Transverse colon (tissue), 4 donors: Measurements from ENCODE around the gene TMEM106A. TPM values are rescaled to one million over a fixed set of nuclear protein-coding genes. Genes with fewer than 3 reads are reported as not detected.

Experiments
- DNase-seq: peaks from one replicate; pipeline ENCODE4 v3.0.0-alpha.2; 2019
- H3K27ac ChIP-seq, 4 donors: fragments of 200-600 bp; sonication (generic); 2 replicates each; pipeline ENCODE4 v1.5.1; 2016 to 2018; ENCODE audit warnings: inconsistent platforms in 4 of 4
- H3K27me3 ChIP-seq: fragments of 200-600 bp; sonication (generic); 2 replicates; pipeline ENCODE4 v1.5.1; 2017; ENCODE audit warnings: inconsistent platforms
- H3K36me3 ChIP-seq, 4 donors: fragments of 200-600 bp; sonication (generic); 2 replicates each; pipeline ENCODE4 v1.5.1; 2017 to 2019; ENCODE audit warnings: inconsistent platforms in 4 of 4
- H3K4me1 ChIP-seq, 4 donors: fragments of 200-600 bp; sonication (generic); 2 replicates each; pipeline ENCODE4 v1.5.1; 2017 to 2020; ENCODE audit warnings: inconsistent platforms in 4 of 4
- H3K4me3 ChIP-seq, 4 donors: fragments of 200-600 bp; sonication (generic); 1 replicate in 1 of 4; 2 replicates in 3 of 4; pipeline versions ENCODE4 v1.5.1 to v1.6.1; 2017 to 2019; ENCODE audit warnings: inconsistent platforms in 4 of 4
- H3K9me3 ChIP-seq, 2 donors: fragments of 200-600 bp; sonication (generic); 2 replicates each; pipeline ENCODE4 v1.5.1; 2017 to 2019; ENCODE audit warnings: inconsistent platforms in 2 of 2
- EP300 ChIP-seq: sonication (generic); formaldehyde crosslinking; IDR thresholded peaks from one replicate; pipeline ENCODE4 v1.6.1; 2017; ENCODE audit warnings: antibody characterized with exemption, low read depth
- POLR2A ChIP-seq: fragments of 450-650 bp; IDR thresholded peaks from one replicate; pipeline ENCODE4 v1.6.1; 2016; ENCODE audit warnings: antibody characterized with exemption, mild to moderate bottlenecking, moderate library complexity
- POLR2AphosphoS5 ChIP-seq, 3 donors: sonication (generic); formaldehyde crosslinking; IDR thresholded peaks; one replicate each; pipeline ENCODE4 v1.6.1; 2016; ENCODE audit warnings: antibody characterized with exemption in 3 of 3
- WGBS, 2 donors: methylation state at CpG; one replicate each; pipeline ENCODE4 v1.1.5; 2018; ENCODE audit warnings: low coverage in 1 of 2; 5-methylcytosine and 5-hydroxymethylcytosine counted together
- in situ Hi-C, 4 donors: fragments of 200-750 bp; cut with MboI; loops; one replicate each; pipeline versions ENCODE4 v1.15.0 to v1.15.1; 2017; ENCODE audit warnings: low sequenced_read_pairs in 3 of 4, low pct_ligation_motif_present in 1 of 4, low pct_unique_long_range_greater_than_20kb in 1 of 4
- intact Hi-C: fragments of 100-400 bp; cut with DNase I; formaldehyde crosslinking; loops from one replicate; pipeline ENCODE4 v1.15.1; 2023; ENCODE audit warnings: low total_unique reads
- total RNA-seq, 4 donors: library from RNA; depleted of rRNA; stranded (reverse); fragments of >200 nt; gene quantifications; one replicate each; pipeline ENCODE4 v1.1.0, GENCODE V29; 2016
- TF ChIP-seq, protein P1 (sequence below), 5 experiments: fragments of 200-600 bp in 3 of 5; fragments of 450-650 bp in 2 of 5; sonication (generic) in 3 of 5; IDR thresholded peaks; 1 replicate in 2 of 5; 2 replicates in 3 of 5; pipeline ENCODE4 v1.5.1; 2016 to 2017; ENCODE audit warnings: antibody characterized with exemption in 5 of 5, inconsistent platforms in 3 of 5, mild to moderate bottlenecking in 2 of 5, moderate library complexity in 1 of 5

The TMEM106A gene
- total RNA-seq, 4 donors from 2014 or later, result 4.1 to 24.3 (median 7.9) TPM

DNA sequence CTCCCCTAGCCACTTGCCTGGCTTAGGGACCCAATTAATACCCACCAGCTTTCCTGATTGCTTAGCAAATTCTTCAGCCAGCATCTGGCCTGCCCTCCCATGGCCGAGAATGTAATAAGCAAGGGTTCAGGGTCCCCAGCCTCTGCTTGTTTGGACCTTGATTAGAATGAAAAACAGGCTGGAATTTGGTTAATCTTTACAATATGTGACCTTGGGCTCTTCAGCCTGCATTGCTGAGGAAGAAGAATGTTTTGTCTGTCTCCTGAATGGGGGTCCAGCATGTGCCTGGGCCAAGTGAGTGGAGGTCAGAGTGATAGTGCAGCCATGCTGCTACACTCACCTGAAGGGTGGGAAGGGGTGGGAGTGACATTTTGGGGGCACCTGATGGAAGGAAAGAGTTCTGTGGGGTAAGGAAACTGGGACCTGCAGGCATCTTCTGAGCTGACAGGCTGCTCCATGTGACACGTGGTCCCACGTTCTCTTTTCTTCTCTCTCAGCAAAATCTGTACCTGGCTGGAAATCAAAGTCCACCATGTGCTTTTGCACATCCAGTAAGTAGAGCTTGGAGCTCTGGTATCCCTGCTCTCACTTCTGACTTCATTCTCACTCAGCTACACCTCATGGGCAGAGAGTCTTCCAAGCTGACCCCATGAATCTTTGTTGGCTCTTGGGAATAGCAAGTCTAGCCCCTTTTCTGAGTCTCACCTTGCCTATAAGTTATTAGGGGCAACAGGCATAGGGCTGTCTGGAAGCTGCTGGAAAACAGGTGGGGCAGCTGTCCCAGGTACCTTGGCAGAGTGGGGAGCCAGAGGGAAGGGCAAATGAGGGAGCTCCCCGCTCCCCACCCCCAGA, 5.3 kb downstream of the TMEM106A start:
- Histone ChIP-seq H3K9me3 (no peaks in the 10 kb centered on the region), H3K27ac (no peak overlapping the region), H3K4me3 (no peak overlapping the region), H3K36me3 (no peaks in the 10 kb centered on the region), H3K27me3 (no peaks in the 10 kb centered on the region), H3K4me1 (peaks cover 9 to 18% (median 14%) of the 10 kb centered on the region in 4 donors)
- no peak for DNase-seq
- WGBS, 2 donors, result 90 to 100% methylated on average over 1 to 4 of the region's 4 CpGs
- TF ChIP-seq EP300, result no peak
- TF ChIP-seq POLR2AphosphoS5 (IDR thresholded peaks at IDR 0.05), result no peak
- TF ChIP-seq, protein P1, sequence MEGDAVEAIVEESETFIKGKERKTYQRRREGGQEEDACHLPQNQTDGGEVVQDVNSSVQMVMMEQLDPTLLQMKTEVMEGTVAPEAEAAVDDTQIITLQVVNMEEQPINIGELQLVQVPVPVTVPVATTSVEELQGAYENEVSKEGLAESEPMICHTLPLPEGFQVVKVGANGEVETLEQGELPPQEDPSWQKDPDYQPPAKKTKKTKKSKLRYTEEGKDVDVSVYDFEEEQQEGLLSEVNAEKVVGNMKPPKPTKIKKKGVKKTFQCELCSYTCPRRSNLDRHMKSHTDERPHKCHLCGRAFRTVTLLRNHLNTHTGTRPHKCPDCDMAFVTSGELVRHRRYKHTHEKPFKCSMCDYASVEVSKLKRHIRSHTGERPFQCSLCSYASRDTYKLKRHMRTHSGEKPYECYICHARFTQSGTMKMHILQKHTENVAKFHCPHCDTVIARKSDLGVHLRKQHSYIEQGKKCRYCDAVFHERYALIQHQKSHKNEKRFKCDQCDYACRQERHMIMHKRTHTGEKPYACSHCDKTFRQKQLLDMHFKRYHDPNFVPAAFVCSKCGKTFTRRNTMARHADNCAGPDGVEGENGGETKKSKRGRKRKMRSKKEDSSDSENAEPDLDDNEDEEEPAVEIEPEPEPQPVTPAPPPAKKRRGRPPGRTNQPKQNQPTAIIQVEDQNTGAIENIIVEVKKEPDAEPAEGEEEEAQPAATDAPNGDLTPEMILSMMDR (IDR thresholded peaks at IDR 0.05), result no peak
- no peak for TF ChIP-seq POLR2A
- in situ Hi-C loops, result loop anchor here in 1 of 4 donors (25.0 kb wide), 2 partner anchors 95 to 270 kb away; partner anchors contain the start of gene DHX8
- intact Hi-C loops, result no loop called here

DNA sequence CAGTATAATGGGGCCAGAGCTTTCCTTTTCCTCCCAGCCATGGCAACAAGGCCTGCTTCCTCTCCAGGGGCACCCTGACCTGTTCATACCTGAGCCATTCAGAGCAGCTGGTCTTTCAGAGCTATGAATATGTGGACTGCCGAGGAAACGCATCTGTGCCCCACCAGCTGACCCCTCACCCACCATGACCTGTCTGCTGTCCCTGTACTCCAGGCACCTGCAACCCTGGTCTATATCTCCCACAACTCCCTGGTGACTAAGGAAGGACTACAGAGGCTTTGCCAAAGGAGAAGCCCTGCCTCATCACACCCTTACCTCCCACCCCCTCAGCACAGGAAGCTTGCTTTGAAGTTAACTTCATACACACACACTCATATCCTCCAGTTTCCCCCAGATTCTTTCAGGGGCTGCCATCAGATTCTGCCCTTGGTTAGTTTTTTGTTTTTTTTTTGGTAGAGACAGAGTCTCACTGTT, 6.0 kb downstream of the TMEM106A start:
- in situ Hi-C loops (loop anchor here in 1 of 4 donors (25.0 kb wide), 2 partner anchors 95 to 270 kb away; partner anchors contain the start of gene DHX8), intact Hi-C loops (no loop called here)
- Histone ChIP-seq H3K27ac (no peak overlapping the region), H3K4me3 (no peak overlapping the region), H3K27me3 (no peaks in the 10 kb centered on the region), H3K4me1 (peaks cover 4 to 12% (median 8%) of the 10 kb centered on the region in 4 donors), H3K36me3 (no peaks in the 10 kb centered on the region), H3K9me3 (no peaks in the 10 kb centered on the region)
- no peak for DNase-seq
- WGBS, 2 donors, result 96% methylated on average over 2 of the region's 2 CpGs; no CpG with 5 or more reads in 1 of the 2 donors
- TF ChIP-seq POLR2A (no peak), EP300 (no peak), POLR2AphosphoS5 (IDR thresholded peaks at IDR 0.05) (no peak)
- TF ChIP-seq, protein P1 (IDR thresholded peaks at IDR 0.05), result no peak

DNA sequence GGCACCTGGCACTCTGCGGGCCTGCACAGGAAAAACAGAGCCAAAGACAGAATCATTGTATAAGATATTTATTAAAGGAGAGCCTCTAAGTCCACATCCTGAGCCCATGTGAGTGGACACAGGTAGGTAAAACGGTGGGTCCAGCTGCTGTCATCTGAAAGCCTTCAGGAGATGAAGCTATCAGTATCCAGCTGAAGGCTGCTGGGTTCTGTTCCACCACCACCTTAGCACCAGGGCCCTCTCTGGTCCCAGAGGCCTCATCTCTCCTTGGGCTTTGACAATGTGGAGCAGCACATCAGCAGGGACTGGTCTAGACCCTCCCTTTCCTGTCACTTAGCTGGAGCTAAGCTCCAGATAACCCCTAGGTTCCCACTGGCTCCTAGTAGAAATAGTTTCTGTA, 7.3 kb downstream of the TMEM106A start:
- DNase-seq, result no peak
- H3K27me3 ChIP-seq, result no peaks in the 10 kb centered on the region
- WGBS, 2 donors, result 92 to 98% methylated on average over 1 to 2 of the region's 2 CpGs
- no peak overlapping the region for H3K4me3 ChIP-seq
- no peak overlapping the region for H3K27ac ChIP-seq
- H3K4me1 ChIP-seq, result no peaks in the 10 kb centered on the region
- intact Hi-C loops, result no loop called here
- in situ Hi-C loops, result loop anchor here in 1 of 4 donors (25.0 kb wide), 2 partner anchors 93 to 268 kb away; partner anchors contain the start of gene DHX8
- H3K9me3 ChIP-seq, result no peaks in the 10 kb centered on the region
- H3K36me3 ChIP-seq, result no peaks in the 10 kb centered on the region
- TF ChIP-seq EP300, result no peak

DNA sequence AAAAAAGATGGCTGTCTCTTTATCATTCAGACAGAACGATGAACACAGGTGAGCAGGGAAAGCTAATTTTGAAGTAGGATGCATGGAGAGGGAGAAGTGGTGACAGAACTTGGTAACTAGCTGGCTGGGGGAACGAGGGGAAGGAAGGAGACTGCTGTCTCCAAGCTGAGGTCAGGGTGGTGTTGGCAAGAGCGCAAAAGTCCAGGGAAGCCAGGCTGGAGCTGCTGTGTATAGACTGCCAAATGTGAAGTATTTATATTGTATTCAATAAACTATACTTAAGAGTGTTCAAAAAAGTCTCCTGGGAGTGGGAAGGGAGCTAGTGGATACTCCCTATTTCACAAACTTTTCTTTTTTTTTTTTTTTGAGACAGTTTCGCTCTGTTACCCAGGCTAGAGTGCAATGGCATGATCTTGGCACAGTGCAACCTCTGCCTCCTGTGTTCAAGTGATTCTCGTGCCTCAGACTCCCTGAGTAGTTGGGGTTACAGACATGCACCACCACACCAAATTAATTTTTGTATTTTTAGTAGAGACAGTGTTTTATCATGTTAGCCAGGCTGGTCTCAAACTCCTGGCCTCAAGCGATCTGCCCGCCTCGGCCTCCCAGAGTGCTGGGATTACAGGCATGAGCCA, 8.2 kb downstream of the TMEM106A start:
- H3K27ac ChIP-seq, result no peak overlapping the region
- no peaks in the 10 kb centered on the region for H3K4me1 ChIP-seq
- 51 to 81% methylated on average over 4 to 8 of the region's 8 CpGs for WGBS, 2 donors
- TF ChIP-seq, protein P1 (IDR thresholded peaks at IDR 0.05), result no peak
- TF ChIP-seq EP300 (no peak), POLR2A (no peak)
- no peaks in the 10 kb centered on the region for H3K9me3 ChIP-seq
- peaks cover 0 to 4% (median 0%) of the 10 kb centered on the region in 4 donors for H3K36me3 ChIP-seq
- DNase-seq, result no peak
- no peak overlapping the region for H3K4me3 ChIP-seq
- in situ Hi-C loops (loop anchor here in 1 of 4 donors (25.0 kb wide), 2 partner anchors 92 to 267 kb away; partner anchors contain the start of gene DHX8), intact Hi-C loops (no loop called here)
- no peaks in the 10 kb centered on the region for H3K27me3 ChIP-seq
